ENCODE data around the gene ZSCAN12.
"Not testable (repeated sequence)": the region's sequence is repeated elsewhere in the genome, so short reads cannot be mapped to it uniquely, and the experiment has no call there.

ZSCAN12 gene

DNA sequence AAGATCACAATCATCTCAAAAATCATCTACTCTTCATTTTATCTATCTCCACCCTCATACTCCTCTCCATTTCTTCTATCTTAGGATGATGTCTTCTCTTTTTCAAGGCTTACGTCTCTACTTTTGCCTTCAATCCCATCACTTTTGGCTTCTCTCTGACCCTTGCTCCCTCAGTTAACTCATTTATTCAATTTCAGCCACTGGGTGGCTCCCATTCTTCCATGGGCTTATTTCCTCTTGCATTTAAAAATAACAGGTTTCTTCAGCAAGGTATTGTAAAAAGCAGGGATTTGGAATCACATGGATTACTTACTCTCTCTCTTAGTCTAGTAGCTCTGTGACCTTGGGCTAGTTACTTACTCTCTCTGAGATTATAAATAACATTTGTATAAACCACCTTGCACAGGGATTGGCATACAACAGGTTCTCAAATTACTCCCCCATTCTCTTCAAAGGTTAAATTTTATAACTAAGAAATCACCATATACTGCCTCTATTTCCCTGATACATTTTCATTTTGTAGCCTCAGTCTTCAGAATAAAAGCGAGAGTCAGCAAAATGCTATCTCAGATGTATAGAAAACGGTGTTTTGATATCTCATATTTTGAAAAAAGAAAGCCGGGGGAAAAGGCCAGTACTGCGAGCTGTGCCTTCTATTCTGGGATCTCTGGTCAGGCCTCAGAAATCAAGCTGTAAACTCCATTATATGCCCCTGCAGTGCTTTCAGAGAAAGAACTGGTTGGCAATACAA, 5.5 kb downstream of the ZSCAN12 start:
- no peak for DNase-seq (ENCODE audit: low read depth in 3 of 3)

DNA sequence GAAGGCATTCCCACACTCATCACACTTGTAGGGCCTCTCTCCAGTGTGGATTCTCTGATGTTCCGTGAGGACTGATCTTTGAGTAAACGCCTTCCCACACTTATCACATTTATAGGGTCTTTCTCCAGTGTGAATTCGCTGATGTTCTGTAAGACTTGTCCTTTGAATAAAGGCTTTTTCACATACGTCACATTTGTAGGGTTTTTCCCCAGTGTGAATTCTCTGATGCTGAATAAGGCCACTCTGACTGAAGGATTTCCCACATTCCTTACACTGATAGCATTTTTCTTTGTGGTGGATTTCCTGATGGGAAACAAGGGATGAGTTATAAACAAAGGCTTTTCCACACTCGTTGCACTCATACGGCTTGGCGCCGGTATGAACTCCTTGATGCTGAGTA, 8.9 kb downstream of the ZSCAN12 start:
- DNase-seq (ENCODE audit: low read depth in 3 of 3): no peak

DNA sequence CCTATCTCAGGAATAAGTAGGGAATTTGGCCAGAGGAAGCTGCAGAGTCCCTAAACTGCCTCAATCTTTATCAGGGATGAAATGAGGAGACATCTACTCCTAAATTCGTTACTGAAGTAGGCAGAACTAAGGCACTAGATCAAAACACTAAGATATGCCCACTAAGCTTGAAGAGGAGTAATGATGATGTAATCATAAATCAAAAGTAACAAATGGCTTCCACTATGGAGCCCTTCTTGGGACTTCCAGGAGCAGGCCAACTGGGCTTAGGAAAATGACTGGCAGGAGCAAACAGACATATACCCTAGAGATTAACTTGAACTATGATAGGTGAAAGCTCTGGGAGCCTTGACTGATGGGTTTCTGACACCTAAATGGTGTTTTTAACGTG, 15.4 kb downstream of the ZSCAN12 start:
- no peak for DNase-seq (ENCODE audit: low read depth in 3 of 3)

DNA sequence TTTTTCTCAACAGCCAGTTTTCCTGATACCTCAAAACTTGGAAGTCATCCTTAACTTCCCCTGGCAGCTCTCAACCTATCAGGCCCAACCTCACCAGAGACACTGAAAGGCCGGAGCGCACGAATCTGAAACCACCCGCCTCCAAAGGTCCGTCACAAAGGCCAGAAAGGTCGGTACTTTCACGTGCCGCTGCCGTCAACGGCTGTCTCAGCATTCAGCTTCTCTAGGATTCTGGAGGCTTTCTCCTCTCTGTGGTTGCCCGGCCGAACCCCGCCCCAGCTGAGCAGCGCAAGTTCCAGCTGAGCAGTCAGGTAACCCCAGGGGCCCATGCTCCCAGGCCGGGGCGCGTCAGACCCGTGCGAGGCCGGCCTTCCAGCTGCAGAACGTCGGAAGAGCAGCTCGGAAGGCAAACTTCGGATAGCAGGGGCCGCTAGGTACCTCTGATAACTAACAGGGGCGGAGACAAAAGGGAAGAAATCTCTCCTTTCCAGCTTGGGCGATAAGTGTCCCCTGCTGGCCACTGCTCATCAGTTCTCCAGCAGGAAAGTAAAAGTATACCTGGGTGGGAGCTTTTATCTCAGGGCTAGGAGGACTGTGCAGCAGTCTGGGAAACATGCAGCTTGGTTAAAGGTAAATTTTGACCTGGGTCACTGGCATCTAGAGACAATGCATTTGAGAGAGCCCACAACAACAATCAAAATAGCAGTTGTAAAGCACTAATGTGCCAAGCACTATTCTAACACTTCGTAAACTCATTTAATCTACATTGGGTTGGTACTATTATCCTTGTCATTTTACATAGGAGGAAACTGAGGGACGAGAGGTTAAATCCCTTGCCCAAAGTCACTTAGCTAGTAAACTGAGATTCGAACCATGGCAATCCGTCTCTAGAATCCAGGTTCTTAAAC, 16.1 kb downstream of the ZSCAN12 start:
- DNase-seq (ENCODE audit: low read depth in 3 of 3): peak in 2 of 3 experiments; percentile 2 to 44

DNA sequence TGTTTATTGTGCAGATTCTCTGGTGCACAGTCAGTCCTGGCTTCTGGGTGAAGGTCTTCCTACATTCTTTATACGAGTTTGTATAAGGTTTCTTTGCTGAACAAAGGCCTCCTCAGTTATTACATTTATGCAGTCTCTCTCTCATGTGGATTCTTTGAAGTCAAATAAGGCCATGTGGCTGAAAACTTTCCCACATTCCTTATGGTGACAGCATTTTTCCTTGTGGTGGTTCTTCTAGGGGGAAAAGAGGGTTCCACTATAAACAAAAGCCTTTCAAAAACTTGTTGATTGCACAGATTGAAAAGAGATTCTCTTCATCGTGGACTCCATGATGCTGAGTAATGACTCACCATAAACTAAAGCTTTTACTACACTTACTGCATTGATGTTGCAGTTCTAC, 19.2 kb downstream of the ZSCAN12 start:
- no peak for DNase-seq (ENCODE audit: low read depth in 3 of 3)

DNA sequence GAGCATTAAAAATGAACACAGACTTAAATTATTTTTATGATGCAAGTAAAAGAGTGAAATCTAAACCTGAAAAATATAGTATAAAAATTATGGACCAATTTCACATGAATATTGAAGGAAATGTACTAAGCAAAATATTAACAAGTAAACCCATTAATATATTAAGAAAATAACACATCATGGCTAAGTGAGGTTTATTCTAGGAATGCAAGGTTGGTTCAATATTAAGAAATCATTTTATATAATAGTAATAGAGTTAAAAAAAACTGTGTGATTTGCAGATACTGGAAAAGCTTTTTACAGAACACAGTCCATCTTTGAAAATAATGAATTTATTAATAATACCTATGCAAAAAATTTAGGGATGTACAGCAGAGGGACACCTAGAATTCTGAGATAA, 20.9 kb downstream of the ZSCAN12 start:
- DNase-seq (ENCODE audit: low read depth in 3 of 3): no peak

DNA sequence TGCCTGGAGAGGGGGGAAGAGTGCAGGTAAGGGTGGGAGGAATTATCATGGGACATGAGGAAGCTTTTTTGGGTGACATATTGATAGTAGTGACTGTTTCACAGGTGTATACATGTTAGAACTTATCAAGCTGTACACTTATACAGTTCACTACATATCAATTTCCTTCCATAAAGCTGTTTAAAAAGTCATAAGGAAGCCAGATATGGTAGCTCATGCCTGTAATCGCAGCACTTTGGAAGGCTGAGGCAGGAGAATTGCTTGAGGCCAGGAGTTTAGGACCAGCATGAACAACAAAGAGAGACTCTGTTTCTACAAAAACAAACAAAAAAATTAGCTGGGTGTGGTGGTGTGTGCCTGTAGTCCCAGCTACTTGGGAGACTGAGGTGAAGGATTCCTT, 21.7 kb downstream of the ZSCAN12 start:
- DNase-seq (ENCODE audit: low read depth in 3 of 3): no peak

DNA sequence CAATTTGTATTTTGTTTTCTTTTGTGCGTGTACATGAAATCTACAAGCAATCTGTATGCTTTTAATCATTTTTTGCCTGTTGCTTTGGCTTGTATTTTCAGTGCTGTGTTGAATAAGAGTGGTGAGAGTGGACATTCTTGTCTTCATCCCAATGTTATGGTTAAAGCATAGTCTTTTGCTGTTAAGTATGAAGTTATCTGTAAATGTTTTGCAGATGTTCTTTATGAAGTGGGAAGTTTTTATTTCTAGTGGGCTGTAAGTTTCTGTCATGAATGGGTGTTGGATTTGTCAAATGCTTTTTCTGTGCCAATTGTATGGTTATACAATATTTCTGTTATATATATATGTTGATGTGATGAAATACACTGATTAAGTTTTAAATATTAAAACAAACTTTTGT, 25.6 kb downstream of the ZSCAN12 start:
- no peak for DNase-seq (ENCODE audit: low read depth in 3 of 3)

DNA sequence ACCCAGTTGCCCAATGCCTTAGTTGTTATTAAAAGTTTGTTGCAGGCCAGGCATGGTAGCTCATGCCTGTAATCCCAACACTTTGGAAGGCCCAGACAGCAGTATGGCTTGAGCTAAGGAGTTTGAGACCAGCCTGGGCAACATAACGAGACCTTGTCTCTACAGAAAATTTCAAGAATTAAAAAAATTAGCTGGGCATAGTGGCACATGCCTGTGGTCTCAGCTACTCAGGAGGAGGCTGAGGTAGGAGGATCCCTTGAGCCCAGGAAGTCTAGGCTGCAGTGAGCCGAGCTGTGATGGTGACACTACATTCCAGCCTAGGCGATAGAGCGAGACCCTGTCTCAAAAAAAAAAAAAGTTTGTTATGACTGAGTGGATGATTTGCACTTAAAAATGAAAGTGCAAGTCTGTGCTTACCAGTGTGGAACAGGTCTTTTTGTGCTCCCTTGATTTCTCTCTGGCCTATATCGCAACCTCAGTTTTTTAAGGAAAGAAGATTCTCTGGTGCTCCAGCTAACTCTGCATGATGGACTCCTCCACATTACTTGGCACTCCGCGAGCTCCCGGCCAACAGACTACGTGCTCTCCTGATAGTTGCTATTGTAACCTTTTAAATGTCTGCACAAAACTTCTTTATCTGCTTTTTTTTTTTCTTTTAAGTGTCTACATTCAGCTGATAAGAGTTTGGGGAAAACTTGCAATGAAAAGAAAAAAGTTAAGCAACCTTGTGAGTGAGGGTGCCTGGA, 27.7 kb downstream of the ZSCAN12 start:
- no peak for DNase-seq (ENCODE audit: low read depth in 3 of 3)

DNA sequence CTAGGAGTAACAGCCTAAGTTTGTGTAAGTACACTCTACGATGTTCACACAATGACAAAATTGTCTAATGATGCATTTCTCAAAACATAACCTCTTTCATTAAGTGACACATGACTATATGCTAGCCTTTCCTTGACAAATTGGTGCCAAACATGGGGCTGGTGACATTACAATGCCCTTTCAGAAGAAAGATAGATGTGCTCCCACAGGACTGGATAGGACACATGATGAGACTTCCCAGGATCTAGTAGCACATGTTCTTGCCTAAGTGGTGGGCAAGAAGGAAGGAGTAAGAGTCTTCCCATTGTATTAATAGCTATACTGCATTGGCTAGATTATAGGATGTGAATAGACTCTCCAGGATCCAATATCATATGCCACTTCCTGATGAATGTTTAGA, 28.3 kb downstream of the ZSCAN12 start:
- no peak for DNase-seq (ENCODE audit: low read depth in 3 of 3)

DNA sequence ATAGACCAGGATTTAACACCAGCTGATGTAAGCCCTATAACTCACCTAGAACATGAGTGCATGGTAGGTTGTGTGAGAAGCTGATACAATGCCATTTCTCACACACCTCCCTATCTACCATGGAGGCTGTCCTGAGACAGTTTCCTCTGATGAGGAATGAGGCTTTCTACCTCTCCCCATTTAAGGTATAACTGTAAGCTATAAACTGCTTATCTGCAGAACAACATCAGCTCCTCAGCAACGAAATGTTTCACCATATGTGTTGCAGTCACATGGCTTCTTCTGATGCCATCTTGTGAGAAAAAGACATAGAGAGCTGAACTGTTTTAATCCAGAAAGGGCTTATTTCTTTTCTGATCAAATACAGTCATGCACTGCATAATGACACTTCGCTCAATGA, 29.1 kb downstream of the ZSCAN12 start:
- DNase-seq (ENCODE audit: low read depth in 3 of 3): no peak

DNA sequence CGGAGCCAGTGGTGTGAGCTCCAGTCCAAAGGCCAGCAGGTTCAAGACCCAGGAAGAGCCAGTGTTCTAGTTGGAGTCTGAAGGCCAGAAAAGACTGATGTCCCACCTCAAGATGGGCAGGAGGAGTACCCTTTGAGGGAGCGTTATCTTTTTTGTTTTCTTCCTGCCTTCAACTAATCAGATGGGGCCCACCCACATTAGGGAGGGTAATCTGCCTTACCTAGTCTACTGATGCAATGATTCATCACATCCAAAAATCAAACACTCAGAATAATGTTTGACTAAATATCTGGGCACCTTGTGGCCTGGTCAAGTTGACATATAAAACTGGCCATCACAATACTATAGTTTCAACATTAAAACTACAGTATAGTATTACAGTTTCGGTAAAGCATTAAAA, 30.1 kb downstream of the ZSCAN12 start:
- no peak for DNase-seq (ENCODE audit: low read depth in 3 of 3)

DNA sequence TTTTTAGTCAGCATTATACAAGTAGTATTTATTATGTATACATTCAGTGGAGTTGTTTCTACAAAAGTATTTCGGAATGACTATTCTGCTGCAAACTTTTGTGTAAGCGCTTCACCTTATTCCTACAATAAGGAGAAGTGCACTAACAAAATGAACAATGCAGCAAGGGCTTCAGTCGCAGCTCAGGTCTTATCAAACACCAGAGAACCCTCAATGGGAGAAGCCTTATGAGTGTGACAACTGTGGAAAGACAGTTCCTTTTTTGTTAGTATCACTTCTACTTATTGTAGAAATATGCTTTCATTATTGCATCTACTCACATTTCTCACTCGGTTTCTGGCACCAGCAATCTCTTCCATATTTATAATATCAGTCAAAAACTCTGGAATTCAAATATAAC, 31.0 kb downstream of the ZSCAN12 start:
- DNase-seq (ENCODE audit: low read depth in 3 of 3): no peak

DNA sequence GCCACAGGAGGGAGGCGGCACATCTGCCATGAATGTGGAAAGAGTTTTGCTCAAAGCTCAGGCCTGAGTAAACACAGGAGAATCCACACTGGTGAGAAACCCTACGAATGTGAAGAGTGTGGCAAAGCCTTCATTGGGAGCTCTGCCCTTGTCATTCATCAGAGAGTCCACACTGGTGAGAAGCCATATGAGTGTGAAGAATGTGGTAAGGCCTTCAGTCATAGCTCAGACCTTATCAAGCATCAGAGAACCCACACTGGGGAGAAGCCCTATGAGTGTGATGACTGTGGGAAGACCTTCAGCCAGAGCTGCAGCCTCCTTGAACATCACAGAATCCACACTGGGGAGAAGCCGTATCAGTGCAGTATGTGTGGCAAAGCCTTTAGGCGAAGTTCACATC, 34.0 kb downstream of the ZSCAN12 start:
- not testable (repeated sequence) for DNase-seq (ENCODE audit: low read depth in 3 of 3)

DNA sequence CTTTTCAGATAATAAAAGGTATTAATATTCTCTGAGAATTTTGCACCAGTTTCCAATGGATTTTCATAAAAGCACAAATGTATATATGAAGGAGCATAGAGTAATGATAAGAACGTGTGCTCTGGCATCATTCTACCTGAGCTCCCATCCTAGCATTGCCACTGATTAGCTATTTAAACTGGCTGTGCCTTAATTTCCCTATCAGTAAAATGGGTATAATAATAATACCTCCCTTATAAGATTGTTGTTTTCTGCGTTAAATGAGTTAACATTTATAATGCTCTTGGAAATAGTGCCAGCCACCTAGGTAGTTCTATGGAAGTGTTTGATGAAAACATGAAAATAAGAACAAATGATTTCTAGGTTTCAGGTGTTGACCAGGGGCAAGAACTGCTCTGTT, 38.6 kb downstream of the ZSCAN12 start:
- no peak for DNase-seq (ENCODE audit: low read depth in 3 of 3)

DNA sequence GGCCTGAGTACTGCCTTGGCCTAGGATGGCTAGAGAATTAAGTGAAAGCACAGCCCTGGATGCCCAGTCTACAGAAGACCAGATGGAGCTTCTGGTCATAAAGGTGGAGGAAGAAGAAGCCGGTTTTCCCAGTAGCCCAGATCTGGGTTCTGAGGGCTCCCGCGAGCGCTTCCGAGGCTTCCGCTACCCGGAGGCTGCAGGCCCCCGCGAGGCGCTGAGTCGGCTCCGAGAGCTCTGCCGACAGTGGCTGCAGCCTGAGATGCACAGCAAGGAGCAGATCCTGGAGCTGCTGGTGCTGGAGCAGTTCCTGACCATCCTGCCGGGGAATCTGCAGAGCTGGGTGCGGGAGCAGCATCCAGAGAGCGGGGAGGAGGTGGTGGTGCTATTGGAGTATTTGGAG, 40.0 kb downstream of the ZSCAN12 start:
- not testable (repeated sequence) for DNase-seq (ENCODE audit: low read depth in 3 of 3)

DNA sequence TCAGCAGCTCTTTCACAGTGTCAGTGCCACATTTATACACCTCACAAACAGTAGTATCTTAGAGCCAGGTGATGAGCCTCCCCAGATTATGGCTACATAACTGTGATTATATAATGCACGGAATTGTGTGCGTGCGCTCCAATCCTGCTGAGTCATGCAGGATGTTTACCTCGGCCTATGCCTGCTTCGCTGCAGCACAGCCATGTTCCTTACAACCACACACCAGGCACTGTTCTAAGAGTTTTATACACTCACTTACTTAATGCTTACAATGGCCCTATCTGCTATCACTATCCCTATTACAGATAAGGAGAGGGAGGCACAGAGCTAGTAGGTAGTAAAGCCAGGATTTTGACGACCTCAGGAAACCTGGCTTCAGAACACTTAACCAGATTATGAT, 42.5 kb downstream of the ZSCAN12 start:
- DNase-seq (ENCODE audit: low read depth in 3 of 3): no peak

DNA sequence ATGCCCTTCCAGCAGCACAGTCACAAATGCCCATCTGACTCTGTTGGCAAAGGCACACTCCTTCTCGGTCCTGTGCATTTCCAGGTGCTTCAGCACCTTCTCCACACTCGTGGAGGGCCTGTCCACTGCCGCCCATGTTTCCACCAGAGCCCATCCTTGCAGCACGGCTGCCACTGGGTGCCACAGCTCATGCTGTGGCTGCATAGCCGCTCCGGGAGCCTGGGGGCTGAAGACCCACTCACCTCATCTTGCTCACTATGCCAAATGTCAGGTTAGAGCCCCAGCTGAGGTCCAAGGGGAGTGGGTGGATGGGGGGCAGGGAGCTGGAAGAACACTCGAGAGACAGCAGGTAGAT, 42.9 kb downstream of the ZSCAN12 start:
- DNase-seq (ENCODE audit: low read depth in 3 of 3): no peak

DNA sequence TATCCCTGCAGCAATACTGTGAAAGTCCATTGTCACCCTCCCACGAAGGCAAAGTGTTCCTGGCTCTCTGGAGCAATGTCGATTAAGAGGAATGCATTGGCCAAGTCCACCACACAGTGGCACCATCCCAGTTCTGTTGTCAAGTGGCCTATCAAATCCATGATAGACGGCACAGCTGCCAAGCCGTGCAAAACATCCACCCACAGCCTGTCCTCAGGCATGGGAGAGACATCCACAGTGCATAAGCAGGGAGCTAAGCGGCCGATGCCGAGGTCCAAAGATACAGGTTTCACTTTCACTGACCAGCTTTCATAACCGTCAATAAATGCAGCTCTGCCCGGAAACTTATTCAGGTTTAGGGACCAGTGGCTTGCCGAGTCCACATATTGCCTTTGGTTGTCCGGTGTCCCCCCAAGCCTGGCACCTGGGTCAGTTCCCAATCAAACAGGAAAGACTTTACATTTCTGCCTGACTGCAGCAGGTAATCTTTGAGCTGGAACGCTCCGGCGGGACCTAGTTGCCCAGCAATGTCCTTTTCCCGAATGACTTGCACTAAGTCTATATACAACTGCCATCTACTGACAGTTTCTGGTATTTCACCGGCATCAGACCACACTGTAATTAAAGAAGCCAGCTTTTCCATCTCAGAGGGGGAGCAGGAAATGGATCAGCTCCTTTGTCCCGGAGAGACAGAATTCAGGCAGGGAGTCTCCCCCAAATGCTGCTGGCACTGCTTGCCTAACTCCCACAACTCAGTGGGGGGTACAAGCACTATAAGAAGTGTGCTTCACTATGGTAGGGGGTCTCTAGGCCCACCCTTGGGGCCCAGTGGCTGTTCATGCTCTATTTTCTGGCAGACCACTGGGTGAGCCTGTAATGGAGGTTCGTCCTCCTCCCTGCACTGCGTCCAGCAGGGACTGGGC, 43.5 kb downstream of the ZSCAN12 start:
- peak; percentile 31 to 63 (median 43) for DNase-seq (ENCODE audit: low read depth in 3 of 3)

DNA sequence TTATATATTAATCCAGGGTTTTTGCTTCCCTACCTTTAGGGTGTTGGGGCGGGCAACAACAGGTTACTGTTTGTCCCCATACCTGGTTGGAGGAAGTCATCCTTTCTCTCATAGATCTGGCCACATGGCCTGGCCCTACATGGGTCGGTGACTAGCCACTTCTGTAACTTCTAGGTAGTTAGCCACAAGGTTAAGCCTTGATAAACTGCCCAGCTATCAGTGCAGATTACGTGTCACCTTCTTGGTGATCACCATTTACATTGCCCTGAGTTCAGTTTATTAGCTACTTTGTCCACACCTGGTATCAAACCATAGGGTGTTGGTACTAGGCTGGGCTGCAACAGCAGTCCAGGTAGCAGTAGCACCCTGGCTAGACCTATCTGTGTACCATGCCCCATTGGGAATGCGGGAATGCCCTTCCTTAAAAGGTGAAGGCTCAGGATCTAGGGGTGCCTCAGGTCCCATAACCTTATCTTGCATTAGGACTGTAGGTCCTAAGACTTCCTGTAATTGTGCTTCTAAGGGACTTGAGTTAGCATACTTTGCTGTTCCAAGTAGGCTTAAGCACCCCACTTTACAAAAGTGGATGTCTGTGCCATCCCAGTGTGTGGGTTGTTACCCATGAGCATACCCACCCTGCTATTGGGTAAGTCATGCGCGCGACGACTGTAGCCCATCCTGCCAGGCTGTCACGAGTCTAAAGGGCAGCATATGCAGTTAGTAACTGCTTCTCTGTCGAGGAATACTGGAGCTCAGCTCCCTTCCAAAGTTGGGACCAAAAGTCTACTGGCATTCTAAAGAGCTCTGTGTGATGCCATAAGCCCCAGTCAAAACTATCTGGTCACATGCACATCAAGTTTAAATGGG, 44.6 kb downstream of the ZSCAN12 start:
- DNase-seq (ENCODE audit: low read depth in 3 of 3): no peak

All from stimulated activated CD4-positive, alpha-beta T cell treated with anti-CD3 and anti-CD28 coated beads, TNF-alpha, amount 100 ng/mL, for 24 hours (primary cell).